OCI-LY1 (cell line): Measurements from ENCODE around the gene PRAC1.

Source experiments
- H2AFZ ChIP-seq: fragments of 200-600 bp; sonication (generic), shearing (Covaris generic); 2 replicates; pipeline ENCODE4 v1.6.0; 2014; ENCODE audit warnings: antibody characterized with exemption, mild to moderate bottlenecking, low read length
- H3F3A ChIP-seq: fragments of 200-600 bp; sonication (generic), shearing (Covaris generic); 2 replicates; pipeline ENCODE4 v1.6.0; 2014; ENCODE audit warnings: mild to moderate bottlenecking, antibody characterized with exemption, low read length, moderate library complexity; ENCODE audit not compliant: insufficient read depth
- H3K27ac ChIP-seq: fragments of 200-600 bp; sonication (generic); 2 replicates; pipeline ENCODE4 v1.5.1; 2014; ENCODE audit warnings: low read length, mixed run types, mild to moderate bottlenecking, low read depth; ENCODE audit not compliant: poor library complexity, severe bottlenecking
- H3K27me3 ChIP-seq: fragments of 200-600 bp; sonication (generic); 2 replicates; pipeline ENCODE4 v1.6.0; 2014; ENCODE audit warnings: antibody characterized with exemption, mild to moderate bottlenecking, low read length, moderate library complexity; ENCODE audit not compliant: insufficient read depth
- H3K36me3 ChIP-seq: fragments of 200-600 bp; sonication (generic); 2 replicates; pipeline ENCODE4 v1.6.1; 2014; ENCODE audit warnings: mild to moderate bottlenecking, antibody characterized with exemption, low read length, moderate library complexity, mixed read lengths; ENCODE audit not compliant: insufficient read depth
- H3K4me1 ChIP-seq: fragments of 200-600 bp; sonication (generic); 2 replicates; pipeline ENCODE4 v1.5.1; 2014; ENCODE audit warnings: mild to moderate bottlenecking, low read length, moderate library complexity; ENCODE audit not compliant: insufficient read depth, severe bottlenecking
- H3K4me2 ChIP-seq: fragments of 200-600 bp; sonication (generic), shearing (Covaris generic); 2 replicates; pipeline ENCODE4 v1.6.1; 2014; ENCODE audit warnings: low read length
- H3K4me3 ChIP-seq: fragments of 200-600 bp; sonication (generic); 2 replicates; pipeline ENCODE4 v1.5.1; 2014; ENCODE audit warnings: low read length, low read depth, mild to moderate bottlenecking, mixed read lengths; ENCODE audit not compliant: poor library complexity, severe bottlenecking
- H3K79me2 ChIP-seq: fragments of 200-600 bp; shearing (Covaris generic); 2 replicates; pipeline ENCODE4 v1.6.1; 2016; ENCODE audit warnings: mixed run types, low read length, mixed read lengths; ENCODE audit not compliant: insufficient read depth
- H3K9ac ChIP-seq: fragments of 200-600 bp; sonication (generic), shearing (Covaris generic); 2 replicates; pipeline ENCODE4 v1.6.1; 2014; ENCODE audit warnings: mild to moderate bottlenecking, low read length, mixed read lengths
- H3K9me2 ChIP-seq: fragments of 200-600 bp; sonication (generic), shearing (Covaris generic); 2 replicates; pipeline ENCODE4 v1.6.1; 2014; ENCODE audit warnings: low read depth, mild to moderate bottlenecking, low read length, mixed read lengths
- H3K9me3 ChIP-seq: fragments of 200-600 bp; shearing (Covaris generic); 2 replicates; pipeline ENCODE4 v1.6.1; 2014; ENCODE audit warnings: low read length, mixed read lengths
- H4K20me1 ChIP-seq: fragments of 200-600 bp; sonication (generic), shearing (Covaris generic); 2 replicates; pipeline ENCODE4 v1.6.0; 2016; ENCODE audit warnings: mild to moderate bottlenecking, low read length; ENCODE audit not compliant: insufficient read depth
- CTCF ChIP-seq: fragments of 200-600 bp; sonication (generic), shearing (Covaris generic); IDR thresholded peaks from 2 replicates; pipeline ENCODE4 v1.5.1; 2017; ENCODE audit warnings: mild to moderate bottlenecking, antibody characterized with exemption, low read length, moderate library complexity, mixed read lengths
- EZH2 ChIP-seq: fragments of 200-600 bp; sonication (generic), shearing (Covaris generic); IDR thresholded peaks from 2 replicates; pipeline ENCODE4 v1.8.0; 2017; ENCODE audit warnings: borderline replicate concordance, mixed run types, mild to moderate bottlenecking, antibody characterized with exemption, low read length, moderate library complexity, mixed read lengths

The PRAC1 gene

GRCh38 chr17:48725004-48725287 lies 2.6 kb upstream of the PRAC1 start:
- Histone ChIP-seq H3K4me1 (no peaks in the 10 kb centered on the region), H3K9me2 (no peaks in the 10 kb centered on the region), H3K36me3 (no peaks in the 10 kb centered on the region), H3K4me2 (no peak overlapping the region), H4K20me1 (no peaks in the 10 kb centered on the region), H3K4me3 (no peak overlapping the region), H3K79me2 (no peaks in the 10 kb centered on the region), H3F3A (no peaks in the 10 kb centered on the region), H3K27ac (no peak overlapping the region), H3K9me3 (no peaks in the 10 kb centered on the region), H3K9ac (no peak overlapping the region), H2AFZ (no peak overlapping the region), H3K27me3 (no peaks in the 10 kb centered on the region)
- TF ChIP-seq EZH2 (no peak), CTCF (no peak)

- H2AFZ ChIP-seq, result no peak overlapping the region
- no peak for TF ChIP-seq EZH2
- peak; percentile 73 for TF ChIP-seq CTCF
- H3K36me3 ChIP-seq, result no peaks in the 10 kb centered on the region
- no peaks in the 10 kb centered on the region for H3F3A ChIP-seq
- no peak overlapping the region for H3K9ac ChIP-seq
- H3K27ac ChIP-seq, result no peak overlapping the region
- no peaks in the 10 kb centered on the region for H3K9me3 ChIP-seq
- H3K4me1 ChIP-seq, result no peaks in the 10 kb centered on the region
- H3K4me3 ChIP-seq, result no peak overlapping the region
- H3K79me2 ChIP-seq, result no peaks in the 10 kb centered on the region
- no peaks in the 10 kb centered on the region for H4K20me1 ChIP-seq
- no peak overlapping the region for H3K4me2 ChIP-seq
- H3K9me2 ChIP-seq, result no peaks in the 10 kb centered on the region
- no peaks in the 10 kb centered on the region for H3K27me3 ChIP-seq
Observed at GRCh38 chr17:48724251-48725003, 2.1 kb upstream of the PRAC1 start.

- H4K20me1 ChIP-seq, result no peaks in the 10 kb centered on the region
- no peaks in the 10 kb centered on the region for H3K36me3 ChIP-seq
- no peaks in the 10 kb centered on the region for H3K9me2 ChIP-seq
- no peaks in the 10 kb centered on the region for H3F3A ChIP-seq
- no peak overlapping the region for H3K4me3 ChIP-seq
- no peaks in the 10 kb centered on the region for H3K9me3 ChIP-seq
- no peak overlapping the region for H3K27ac ChIP-seq
- no peaks in the 10 kb centered on the region for H3K27me3 ChIP-seq
- TF ChIP-seq CTCF (no peak), EZH2 (no peak)
- no peaks in the 10 kb centered on the region for H3K79me2 ChIP-seq
- H2AFZ ChIP-seq, result no peak overlapping the region
- H3K4me1 ChIP-seq, result no peaks in the 10 kb centered on the region
- H3K4me2 ChIP-seq, result no peak overlapping the region
- H3K9ac ChIP-seq, result no peak overlapping the region
Observed at GRCh38 chr17:48723423-48724250, 1.3 kb upstream of the PRAC1 start.
